Measurements from ENCODE around the gene CALB2.
A peak's percentile ranks its signal among the peaks of the same experiment; 100 is the strongest.
"Not testable (repeated sequence)": the region's sequence is repeated elsewhere in the genome, so short reads cannot be mapped to it uniquely, and the experiment has no call there.

The CALB2 gene, protein sequence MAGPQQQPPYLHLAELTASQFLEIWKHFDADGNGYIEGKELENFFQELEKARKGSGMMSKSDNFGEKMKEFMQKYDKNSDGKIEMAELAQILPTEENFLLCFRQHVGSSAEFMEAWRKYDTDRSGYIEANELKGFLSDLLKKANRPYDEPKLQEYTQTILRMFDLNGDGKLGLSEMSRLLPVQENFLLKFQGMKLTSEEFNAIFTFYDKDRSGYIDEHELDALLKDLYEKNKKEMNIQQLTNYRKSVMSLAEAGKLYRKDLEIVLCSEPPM

GRCh38 chr16:71358464-71358998 lies at the start of gene CALB2:
Gene CALB2, plus strand, starts transcription at chr16:71358723. Its CDS starts 70 bp downstream, at chr16:71358793.
- DNase-seq, result peak; percentile 22

DNA sequence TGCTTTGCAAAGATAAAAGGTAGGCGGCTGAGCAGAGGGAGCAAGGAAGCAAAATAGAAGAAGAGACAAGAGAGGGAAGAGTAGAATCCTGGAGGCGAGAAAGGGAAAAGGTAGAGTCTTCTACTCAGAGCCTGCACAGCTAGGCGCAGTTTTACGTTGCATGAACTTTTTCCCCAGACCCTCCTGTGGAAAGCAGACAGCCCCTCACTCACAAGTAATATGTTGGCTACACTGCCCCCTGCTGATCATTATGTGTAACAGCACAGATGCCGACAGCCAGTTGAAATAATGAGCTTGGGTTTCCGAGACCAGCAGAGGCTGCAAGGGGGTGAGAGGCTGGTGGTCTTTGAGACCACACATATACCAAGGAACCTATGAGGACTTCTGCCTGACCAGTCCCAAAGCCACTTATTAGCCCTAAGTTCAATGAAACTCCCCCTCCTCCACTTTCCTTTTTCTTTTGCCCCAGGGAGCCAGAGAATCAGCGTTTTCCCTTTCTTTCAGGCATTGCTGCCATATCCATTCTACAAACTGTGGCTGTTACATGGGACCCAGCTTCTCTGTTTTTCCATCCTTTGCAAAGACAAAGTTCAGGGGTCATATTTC lies 46.9 kb upstream of the CALB2 start:
- no peak for DNase-seq

DNA sequence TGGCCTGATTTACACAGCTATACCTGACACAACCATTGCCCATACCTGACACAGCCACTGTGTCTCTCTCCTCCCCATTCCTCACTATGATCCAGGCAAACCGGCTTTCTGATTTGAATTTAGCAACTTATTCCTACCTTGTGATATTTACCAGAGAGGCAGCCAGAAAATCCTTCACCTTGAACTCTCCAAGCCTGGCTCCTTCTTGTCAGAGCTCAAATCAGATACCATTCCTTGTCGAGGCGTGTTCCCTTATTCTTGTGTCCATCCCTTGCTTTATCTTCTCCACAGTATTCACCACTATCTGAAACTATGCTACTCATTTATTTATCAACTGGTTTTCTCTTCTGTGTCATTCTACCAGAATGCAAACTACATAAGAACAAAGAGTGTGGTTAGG lies 44.9 kb upstream of the CALB2 start:
- not testable (repeated sequence) for DNase-seq

DNA sequence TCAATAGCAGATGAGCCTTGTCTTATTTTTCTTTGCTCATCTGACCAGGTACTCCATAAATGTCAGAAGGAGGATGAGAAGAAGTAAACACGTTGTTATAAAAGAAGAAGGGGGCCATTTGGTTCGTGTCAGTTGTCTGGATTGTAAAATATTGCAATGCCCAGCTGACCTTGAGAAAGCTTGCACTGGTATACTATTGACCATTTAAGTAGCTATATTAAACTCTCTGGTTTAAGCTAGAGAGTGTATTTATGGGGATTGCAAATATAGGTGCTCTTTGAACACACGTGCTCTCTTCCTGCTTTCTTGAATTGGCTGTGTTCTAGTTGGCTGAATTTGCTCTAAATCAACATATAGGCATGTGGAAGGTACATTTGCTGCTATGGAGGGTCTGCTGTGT lies 43.3 kb upstream of the CALB2 start:
- DNase-seq, result no peak

DNA sequence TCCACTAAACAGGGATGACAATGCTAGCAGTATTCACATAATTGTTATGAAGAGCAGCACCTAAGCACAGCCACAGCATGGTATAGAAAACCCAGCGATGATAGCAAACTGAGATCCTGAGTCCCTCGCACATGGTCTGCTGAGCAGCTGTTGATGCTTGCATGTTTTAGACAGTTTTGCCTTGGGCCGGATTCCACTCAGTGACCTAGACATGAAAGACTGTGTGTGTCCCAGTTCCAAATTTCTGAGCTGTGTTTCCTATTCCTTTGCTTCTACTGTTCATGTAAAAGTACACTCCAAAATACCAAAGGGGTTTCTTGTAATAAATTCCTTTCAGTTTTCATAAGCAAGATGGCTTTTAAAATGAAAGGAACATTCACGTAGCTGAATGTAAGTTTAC lies 38.5 kb upstream of the CALB2 start:
- no peak for DNase-seq

GRCh38 chr16:71327720-71328119 lies 30.8 kb upstream of the CALB2 start:
- DNase-seq, result no peak

GRCh38 chr16:71328151-71328550 lies 30.4 kb upstream of the CALB2 start:
- DNase-seq, result no peak

DNA sequence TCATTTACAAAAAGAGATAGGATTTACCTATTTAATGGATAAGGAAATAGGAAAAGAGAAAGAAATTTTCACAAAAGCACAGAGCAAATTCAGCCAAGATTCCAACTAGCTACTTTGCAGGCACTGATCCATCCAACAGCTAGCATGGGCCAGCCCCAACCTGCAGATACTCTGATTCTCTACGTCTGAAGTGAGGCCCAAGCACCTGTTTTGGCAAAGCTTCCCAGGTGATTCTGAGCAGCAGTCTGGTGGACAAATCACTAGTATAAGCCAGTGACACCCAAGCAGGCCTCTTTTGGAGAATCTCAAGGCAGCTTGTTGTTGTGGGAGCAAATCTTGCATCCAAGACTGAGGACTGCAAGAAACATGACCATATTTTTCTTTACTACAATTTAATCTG lies 20.9 kb upstream of the CALB2 start:
- DNase-seq, result no peak

GRCh38 chr16:71338193-71338592 lies 20.3 kb upstream of the CALB2 start:
- no peak for DNase-seq

GRCh38 chr16:71338632-71339031 lies 19.9 kb upstream of the CALB2 start:
- DNase-seq, result no peak

DNA sequence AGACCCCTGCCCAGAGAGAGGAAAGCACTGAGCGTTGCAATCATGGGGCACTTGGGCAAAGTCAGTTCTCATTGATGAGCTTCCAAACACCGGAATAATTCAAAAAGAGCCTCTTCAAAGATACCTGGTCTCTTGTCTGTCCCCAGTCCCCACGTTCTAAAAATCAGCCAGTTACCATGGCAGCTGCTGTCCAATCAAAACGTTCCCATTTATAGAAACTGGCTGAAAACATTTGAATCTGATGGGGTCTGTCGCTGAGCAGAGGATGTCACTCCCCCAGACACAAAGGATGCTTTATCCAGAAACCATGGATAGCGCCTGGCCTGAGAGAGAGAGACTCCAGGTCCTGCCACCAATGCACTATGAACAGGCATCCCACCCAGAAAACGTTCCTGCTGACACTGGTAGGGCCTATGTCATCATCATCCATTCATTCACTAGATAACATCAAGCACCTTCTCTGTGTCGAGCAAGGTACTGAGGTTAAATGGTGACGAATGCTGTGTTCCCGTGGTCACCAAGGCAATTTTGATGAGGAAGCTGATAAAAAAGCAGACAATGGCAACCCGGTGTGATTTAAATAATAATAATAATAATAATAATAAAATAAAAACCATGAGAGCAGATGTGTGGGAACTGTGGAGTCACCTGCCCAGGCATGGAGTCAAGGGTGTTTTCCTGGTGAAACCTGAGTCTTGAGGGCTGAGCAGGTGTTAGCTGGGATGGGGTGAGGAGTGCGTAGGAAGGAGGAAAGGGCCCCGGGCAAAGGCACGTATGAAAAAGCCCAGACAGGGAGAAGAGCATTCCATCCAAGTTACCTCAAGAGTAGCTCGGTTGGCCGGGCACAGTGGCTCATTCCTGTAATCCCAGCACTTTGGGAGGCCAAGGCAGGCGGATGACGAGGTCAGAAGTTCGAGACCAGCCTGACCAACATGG lies 19.0 kb upstream of the CALB2 start:
- no peak for DNase-seq

- no peak for DNase-seq
Measured at GRCh38 chr16:71340406-71340805, 18.1 kb upstream of the CALB2 start.

GRCh38 chr16:71341881-71342280 lies 16.6 kb upstream of the CALB2 start:
- no peak for DNase-seq

GRCh38 chr16:71343078-71343477 lies 15.4 kb upstream of the CALB2 start:
- DNase-seq, result no peak

GRCh38 chr16:71344315-71344905 lies 14.1 kb upstream of the CALB2 start:
- DNase-seq, result no peak

- DNase-seq, result no peak
Measured at GRCh38 chr16:71345031-71345430, 13.5 kb upstream of the CALB2 start.

DNA sequence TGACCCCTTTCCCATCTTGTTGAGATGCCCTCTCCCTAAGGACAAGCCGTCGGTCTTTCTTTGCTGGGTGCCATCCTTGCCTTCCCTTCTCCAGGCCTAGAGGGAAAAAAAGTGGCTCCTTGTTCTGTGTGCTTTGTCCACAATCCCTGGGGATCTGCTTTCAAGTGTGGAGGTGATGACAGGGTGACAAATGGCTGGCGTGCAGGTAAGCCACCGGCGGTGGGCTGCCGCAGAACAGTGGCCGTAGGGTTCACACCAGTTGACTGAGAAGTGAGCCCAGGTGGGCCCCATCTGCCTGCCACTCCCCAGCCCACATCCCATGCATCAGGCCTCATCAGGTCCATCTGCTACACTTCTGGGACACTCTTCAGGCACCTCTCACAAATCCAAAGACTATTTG lies 11.4 kb upstream of the CALB2 start:
- no peak for DNase-seq

GRCh38 chr16:71348262-71349085 lies 10.0 kb upstream of the CALB2 start:
- no peak for DNase-seq

GRCh38 chr16:71350821-71351557 lies 7.5 kb upstream of the CALB2 start:
- DNase-seq, result no peak

DNA sequence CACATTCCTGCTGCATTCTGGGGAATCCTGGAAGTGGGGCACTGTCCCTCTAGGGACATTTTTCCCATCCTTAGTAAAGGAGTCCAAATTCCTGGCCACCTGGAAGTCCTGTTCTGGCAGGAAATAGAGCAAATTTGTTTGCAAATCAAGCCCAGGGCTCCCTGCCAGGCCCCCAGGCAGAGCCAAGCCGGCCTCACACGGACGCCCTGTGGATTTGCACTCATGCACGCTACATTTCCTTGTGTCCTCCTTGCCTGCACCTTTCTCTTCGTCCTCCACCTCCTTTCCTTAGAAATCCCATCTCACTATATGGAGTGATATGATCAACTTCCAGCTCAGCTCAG lies 7.0 kb upstream of the CALB2 start:
- DNase-seq, result no peak

GRCh38 chr16:71352466-71352865 lies 6.1 kb upstream of the CALB2 start:
- DNase-seq, result no peak

Data from NCI-H774 (cell line).